ENCODE data around the gene CEP170.

CEP170 gene

GRCh38 chr1:243267914-243268653 lies 13.0 kb upstream of the CEP170 start:
- no peak for DNase-seq

GRCh38 chr1:243267471-243267880 lies 12.4 kb upstream of the CEP170 start:
- DNase-seq, result no peak

- DNase-seq, result no peak
Observed at GRCh38 chr1:243266231-243266630, 11.2 kb upstream of the CEP170 start.

GRCh38 chr1:243264717-243265116 lies 9.6 kb upstream of the CEP170 start:
- DNase-seq, result no peak

- DNase-seq, result no peak
Observed at GRCh38 chr1:243261390-243261789, 6.3 kb upstream of the CEP170 start.

- no peak for DNase-seq
Observed at GRCh38 chr1:243260221-243260880, 5.3 kb upstream of the CEP170 start.

GRCh38 chr1:243258731-243259130 lies 3.6 kb upstream of the CEP170 start:
- DNase-seq, result no peak

GRCh38 chr1:243257189-243257588 lies 2.1 kb upstream of the CEP170 start:
- no peak for DNase-seq

- no peak for DNase-seq
Observed at GRCh38 chr1:243256590-243256989, 1.5 kb upstream of the CEP170 start.

GRCh38 chr1:243255791-243256512 lies 871 bp upstream of the CEP170 start, which contains the start of gene SDCCAG8:
SDCCAG8 (plus strand) TSS chr1:243256041; CDS start chr1:243256174, 133 bp downstream.
- peak; percentile 96 for DNase-seq

GRCh38 chr1:243254233-243254926 lies 701 bp downstream of the CEP170 start:
- peak; percentile 79 for DNase-seq

- DNase-seq, result peak; percentile 10
Observed at GRCh38 chr1:243253926-243254232, 1.2 kb downstream of the CEP170 start.

GRCh38 chr1:243253211-243253925 lies 1.7 kb downstream of the CEP170 start:
- DNase-seq, result no peak

GRCh38 chr1:243251539-243251938 lies 3.5 kb downstream of the CEP170 start:
- no peak for DNase-seq

- no peak for DNase-seq
Observed at GRCh38 chr1:243250102-243250501, 5.0 kb downstream of the CEP170 start.

- no peak for DNase-seq
Observed at GRCh38 chr1:243249214-243249613, 5.9 kb downstream of the CEP170 start.

GRCh38 chr1:243247901-243248300 lies 7.2 kb downstream of the CEP170 start:
- no peak for DNase-seq

- no peak for DNase-seq
Observed at GRCh38 chr1:243246916-243247315, 8.2 kb downstream of the CEP170 start.

- no peak for DNase-seq
Observed at GRCh38 chr1:243244432-243244841, 10.6 kb downstream of the CEP170 start.

- no peak for DNase-seq
Observed at GRCh38 chr1:243236604-243237252, 18.4 kb downstream of the CEP170 start.

GRCh38 chr1:243234978-243235647 lies 20.0 kb downstream of the CEP170 start:
- no peak for DNase-seq
